OCI-LY7 (cell line): ENCODE data around the gene POLD3. TPM values are rescaled to one million over a fixed set of nuclear protein-coding genes. Genes with fewer than 3 reads are reported as not detected.

ENCODE experiments used
- BruUV-seq: library from RNA; stranded (reverse); fragments of 400-500 nt; replicated peaks from 2 replicates; lab custom pipeline; 2021; lab: Mats Ljungman, UMichigan
- CTCF ChIA-PET: fragments of 300-600 bp; sonication (Branson Sonifier 250); formaldehyde crosslinking; loops from one replicate; lab custom pipeline; 2022; ENCODE audit warnings: antibody characterized with exemption; ENCODE audit not compliant: unreplicated experiment; lab: Charles Lee
- POLR2A ChIA-PET: fragments of 300-600 bp; sonication (Branson Sonifier 250); formaldehyde crosslinking; loops from one replicate; lab custom pipeline; 2022; ENCODE audit warnings: antibody characterized with exemption; lab: Charles Lee
- DNase-seq: peaks from one replicate; pipeline ENCODE4 v3.0.0-alpha.2; 2015; ENCODE audit warnings: low spot score
- H2AFZ ChIP-seq: fragments of 200-600 bp; sonication (generic), shearing (Covaris generic); 2 replicates; pipeline ENCODE4 v1.6.1; 2014; ENCODE audit warnings: mild to moderate bottlenecking, antibody characterized with exemption, low read length, moderate library complexity
- H3K27ac ChIP-seq: fragments of 200-600 bp; sonication (generic); 2 replicates; pipeline ENCODE4 v1.5.1; 2014; ENCODE audit warnings: mixed run types, low read depth, mild to moderate bottlenecking, moderate library complexity, low read length, inconsistent platforms; ENCODE audit not compliant: poor library complexity, severe bottlenecking
- H3K36me3 ChIP-seq: fragments of 200-600 bp; sonication (generic); 2 replicates; pipeline ENCODE4 v1.6.1; 2014; ENCODE audit warnings: mild to moderate bottlenecking, antibody characterized with exemption, low read length, moderate library complexity, mixed read lengths; ENCODE audit not compliant: insufficient read depth
- H3K4me1 ChIP-seq: fragments of 200-600 bp; sonication (generic); 2 replicates; pipeline ENCODE4 v1.5.1; 2014; ENCODE audit warnings: mild to moderate bottlenecking, low read length; ENCODE audit not compliant: insufficient read depth, poor library complexity, severe bottlenecking
- H3K4me2 ChIP-seq: fragments of 200-600 bp; sonication (generic); 2 replicates; pipeline ENCODE4 v1.6.1; 2014; ENCODE audit warnings: mild to moderate bottlenecking, low read length
- H3K4me3 ChIP-seq: fragments of 200-600 bp; sonication (generic); 2 replicates; pipeline ENCODE4 v1.5.1; 2014; ENCODE audit warnings: mild to moderate bottlenecking, low read depth, low read length; ENCODE audit not compliant: poor library complexity, severe bottlenecking
- H3K79me2 ChIP-seq: fragments of 200-600 bp; sonication (generic); 2 replicates; pipeline ENCODE4 v1.6.1; 2016; ENCODE audit warnings: low read depth, mild to moderate bottlenecking, low read length, moderate library complexity, mixed read lengths; ENCODE audit not compliant: insufficient read depth
- H3K9me2 ChIP-seq: fragments of 200-600 bp; sonication (generic); 2 replicates; pipeline ENCODE4 v1.6.1; 2016; ENCODE audit warnings: mild to moderate bottlenecking, low read length, mixed read lengths; ENCODE audit not compliant: insufficient read depth
- H3K9me3 ChIP-seq: fragments of 200-600 bp; sonication (generic); 2 replicates; pipeline ENCODE4 v1.6.1; 2014; ENCODE audit warnings: mild to moderate bottlenecking, mixed run types, low read length, mixed read lengths
- H4K20me1 ChIP-seq: fragments of 200-600 bp; sonication (generic); 2 replicates; pipeline ENCODE4 v1.6.1; 2014; ENCODE audit warnings: mild to moderate bottlenecking, antibody characterized with exemption, low read length, moderate library complexity, mixed read lengths; ENCODE audit not compliant: insufficient read depth
- EZH2phosphoT487 ChIP-seq: fragments of 200-600 bp; sonication (generic); IDR thresholded peaks from 2 replicates; pipeline ENCODE4 v1.6.1; 2018; ENCODE audit warnings: low read depth, borderline replicate concordance, mild to moderate bottlenecking, mixed run types, antibody characterized with exemption, low read length, moderate library complexity, mixed read lengths
- intact Hi-C: fragments of 100-400 bp; cut with micrococcal nuclease; formaldehyde crosslinking; loops from one replicate; pipeline ENCODE4 v1.10.0; 2022; ENCODE audit not compliant: unreplicated experiment
- small RNA-seq: library from RNA; depleted of rRNA; stranded (forward); fragments of <200 nt; gene quantifications from one replicate; pipeline ENCODE3, GENCODE V24; 2014
- total RNA-seq, 2 experiments: library from RNA; depleted of rRNA in 1 of 2; stranded (reverse); fragments of >200 nt in 1 of 2; shearing (Covaris generic) in 1 of 2; gene quantifications; 2 replicates each; pipeline ENCODE4 v1.2.3, GENCODE V29; 2014 to 2022
- TF ChIP-seq, protein P1 (sequence below): fragments of 200-600 bp; sonication (generic); conservative IDR thresholded peaks from 2 replicates; pipeline ENCODE4 v1.5.1; 2014; ENCODE audit warnings: mild to moderate bottlenecking, antibody characterized with exemption, low read length, moderate library complexity, mixed read lengths

Gene POLD3
- total RNA-seq, 2 experiments from 2014 or later = 38.8 to 39.3 TPM

DNA sequence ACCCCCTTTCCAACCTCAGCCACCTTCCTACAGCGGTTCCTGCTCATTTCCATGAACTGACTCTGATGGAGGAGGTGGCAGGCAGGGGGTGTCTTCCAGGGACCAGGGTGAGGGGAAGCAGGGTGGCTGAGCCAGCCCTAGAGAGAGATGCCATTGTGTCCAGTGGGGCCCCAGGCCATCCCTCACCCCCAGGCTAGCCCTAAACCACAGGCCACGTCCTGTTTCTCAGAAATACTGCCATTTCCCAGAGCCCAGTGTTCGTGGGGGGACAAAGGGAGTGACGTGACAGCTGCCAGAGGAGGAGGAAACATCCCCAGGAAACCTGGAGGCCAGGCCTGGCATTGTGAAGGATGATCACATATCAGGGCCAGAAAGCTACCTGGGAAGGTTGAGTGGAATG, 99.4 kb downstream of the POLD3 start:
- Histone ChIP-seq H3K4me1 (no peaks in the 10 kb centered on the region), H3K4me2 (no peak overlapping the region), H3K4me3 (no peak overlapping the region), H3K9me3 (no peaks in the 10 kb centered on the region), H3K36me3 (no peaks in the 10 kb centered on the region), H2AFZ (no peak overlapping the region), H3K9me2 (no peaks in the 10 kb centered on the region), H4K20me1 (no peaks in the 10 kb centered on the region), H3K27ac (no peak overlapping the region), H3K79me2 (no peaks in the 10 kb centered on the region)
- TF ChIP-seq EZH2phosphoT487 = no peak
- TF ChIP-seq, protein P1, sequence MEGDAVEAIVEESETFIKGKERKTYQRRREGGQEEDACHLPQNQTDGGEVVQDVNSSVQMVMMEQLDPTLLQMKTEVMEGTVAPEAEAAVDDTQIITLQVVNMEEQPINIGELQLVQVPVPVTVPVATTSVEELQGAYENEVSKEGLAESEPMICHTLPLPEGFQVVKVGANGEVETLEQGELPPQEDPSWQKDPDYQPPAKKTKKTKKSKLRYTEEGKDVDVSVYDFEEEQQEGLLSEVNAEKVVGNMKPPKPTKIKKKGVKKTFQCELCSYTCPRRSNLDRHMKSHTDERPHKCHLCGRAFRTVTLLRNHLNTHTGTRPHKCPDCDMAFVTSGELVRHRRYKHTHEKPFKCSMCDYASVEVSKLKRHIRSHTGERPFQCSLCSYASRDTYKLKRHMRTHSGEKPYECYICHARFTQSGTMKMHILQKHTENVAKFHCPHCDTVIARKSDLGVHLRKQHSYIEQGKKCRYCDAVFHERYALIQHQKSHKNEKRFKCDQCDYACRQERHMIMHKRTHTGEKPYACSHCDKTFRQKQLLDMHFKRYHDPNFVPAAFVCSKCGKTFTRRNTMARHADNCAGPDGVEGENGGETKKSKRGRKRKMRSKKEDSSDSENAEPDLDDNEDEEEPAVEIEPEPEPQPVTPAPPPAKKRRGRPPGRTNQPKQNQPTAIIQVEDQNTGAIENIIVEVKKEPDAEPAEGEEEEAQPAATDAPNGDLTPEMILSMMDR = no peak
- intact Hi-C loops = no loop called here
- ChIA-PET POLR2A (no interaction called here), CTCF (no interaction called here)
- no peak for DNase-seq
- BruUV-seq = no TSS peak

Small RNA genes within 50 kb of the gene (small RNA-seq; reads per million reads assigned to genes)
- gene RANP3 = not detected
- gene RN7SKP297 = not detected

Other genes starting within 250 kb of the POLD3 start
- gene PGM2L1, start 194.1 kb upstream of the POLD3 start, total RNA-seq (2014; rRNA removed; shearing (Covaris generic)) = 0.28 and 0.79 TPM in 2 replicates
- 0.78 and 0.87 TPM in 2 replicates for gene PGM2L1, start 194.1 kb upstream of the POLD3 start, total RNA-seq (2022)
- not detected in 2 replicates for gene KCNE3, start 125.0 kb upstream of the POLD3 start, total RNA-seq (2014; rRNA removed; shearing (Covaris generic))
- gene KCNE3, start 125.0 kb upstream of the POLD3 start, total RNA-seq (2022) = not detected in 2 replicates
- 11.8 and 14.3 TPM in 2 replicates for gene LIPT2, start 98.9 kb upstream of the POLD3 start, total RNA-seq (2014; rRNA removed; shearing (Covaris generic))
- gene LIPT2, start 98.9 kb upstream of the POLD3 start, total RNA-seq (2022) = 10.9 TPM in 2 replicates
- not detected in 2 replicates for gene CHRDL2, start 138.8 kb downstream of the POLD3 start, total RNA-seq (2014; rRNA removed; shearing (Covaris generic))
- gene CHRDL2, start 138.8 kb downstream of the POLD3 start, total RNA-seq (2022) = not detected in 2 replicates
- gene RNF169, start 156.3 kb downstream of the POLD3 start, total RNA-seq (2014; rRNA removed; shearing (Covaris generic)) = 16.4 and 16.9 TPM in 2 replicates
- gene RNF169, start 156.3 kb downstream of the POLD3 start, total RNA-seq (2022) = 18.0 and 19.9 TPM in 2 replicates